ES-I3 (cell line): ENCODE results near the gene LRIG1.

Experiments
- H3K36me3 ChIP-seq: 2 replicates; pipeline ENCODE4 v1.6.1; 2013; ENCODE audit warnings: mild to moderate bottlenecking, low read length, control low read depth, moderate library complexity; ENCODE audit not compliant: insufficient read depth
- H3K4me1 ChIP-seq: 2 replicates; pipeline ENCODE4 v1.6.1; 2013; ENCODE audit warnings: mild to moderate bottlenecking, control low read depth, low read length; ENCODE audit not compliant: insufficient read depth
- H3K9ac ChIP-seq: 2 replicates; pipeline ENCODE4 v1.6.1; 2013; ENCODE audit warnings: low read depth, mild to moderate bottlenecking, low read length, moderate library complexity
- H3K9me3 ChIP-seq: 2 replicates; pipeline ENCODE4 v1.6.1; 2013; ENCODE audit warnings: mild to moderate bottlenecking, low read length, moderate library complexity; ENCODE audit not compliant: control insufficient read depth, insufficient read depth

Gene LRIG1

DNA sequence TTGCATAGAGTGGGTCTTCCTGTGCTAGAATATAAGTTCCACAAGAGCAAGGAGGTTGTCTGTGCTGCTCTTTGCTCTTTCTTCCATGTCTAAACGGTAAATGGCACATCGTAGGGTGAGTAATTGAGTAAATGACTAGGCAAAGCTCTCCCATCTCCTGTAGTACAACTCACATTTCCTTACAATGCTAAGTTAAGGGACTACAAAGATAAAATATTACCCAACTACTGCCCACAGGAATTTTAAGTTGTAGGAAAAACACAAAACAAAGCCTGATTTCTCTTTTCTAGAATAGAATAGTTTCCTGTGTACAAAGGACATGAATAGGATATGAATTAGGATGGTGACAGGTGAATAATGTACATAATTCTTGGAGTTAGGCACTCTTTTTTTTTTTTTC is 19.9 kb upstream of the LRIG1 start:
- H3K36me3 ChIP-seq: no peaks in the 10 kb centered on the region
- no peak overlapping the region for H3K9ac ChIP-seq
- no peaks in the 10 kb centered on the region for H3K4me1 ChIP-seq
- H3K9me3 ChIP-seq: no peaks in the 10 kb centered on the region

DNA sequence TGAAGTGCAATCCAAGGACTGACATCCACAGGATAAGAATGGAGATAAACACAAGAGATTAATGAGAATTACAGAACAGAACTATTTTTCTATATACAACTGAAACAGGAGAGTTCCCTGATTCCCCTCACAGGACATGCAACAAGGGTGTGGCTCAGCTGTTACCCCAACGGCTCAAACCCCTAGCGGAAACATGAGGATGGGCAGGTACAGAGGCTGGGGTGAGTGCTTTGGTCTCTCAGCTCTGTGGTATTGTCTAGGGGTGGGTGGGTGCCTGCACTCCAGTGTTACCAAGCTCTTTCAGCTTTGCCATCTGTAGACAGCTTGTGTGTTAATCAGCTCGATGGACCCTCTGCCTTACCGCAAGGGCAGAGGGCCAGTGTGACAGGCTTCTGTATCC is 17.8 kb upstream of the LRIG1 start:
- Histone ChIP-seq H3K9me3 (no peaks in the 10 kb centered on the region), H3K4me1 (no peaks in the 10 kb centered on the region), H3K9ac (no peak overlapping the region), H3K36me3 (no peaks in the 10 kb centered on the region)

DNA sequence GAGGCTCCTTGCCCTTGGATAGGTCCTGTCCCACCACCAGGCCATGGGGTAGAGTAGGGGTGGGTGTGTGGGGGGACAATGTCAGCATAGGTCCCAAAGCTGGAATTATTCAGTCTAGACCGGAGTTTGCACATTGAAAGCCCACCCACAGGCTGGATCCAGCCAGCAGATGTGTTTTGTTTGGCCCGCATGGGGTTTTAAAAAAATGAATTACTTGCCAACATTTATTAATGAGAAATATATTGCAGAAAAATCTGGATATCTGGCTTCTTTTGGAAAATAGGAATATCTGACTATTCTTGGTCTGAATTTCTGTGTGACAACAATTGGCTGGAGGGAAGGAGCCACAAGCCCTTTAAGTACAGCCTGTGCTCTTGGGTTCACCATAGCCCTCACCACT is 17.3 kb upstream of the LRIG1 start:
- no peak overlapping the region for H3K9ac ChIP-seq
- no peaks in the 10 kb centered on the region for H3K9me3 ChIP-seq
- H3K4me1 ChIP-seq: no peaks in the 10 kb centered on the region
- no peaks in the 10 kb centered on the region for H3K36me3 ChIP-seq

DNA sequence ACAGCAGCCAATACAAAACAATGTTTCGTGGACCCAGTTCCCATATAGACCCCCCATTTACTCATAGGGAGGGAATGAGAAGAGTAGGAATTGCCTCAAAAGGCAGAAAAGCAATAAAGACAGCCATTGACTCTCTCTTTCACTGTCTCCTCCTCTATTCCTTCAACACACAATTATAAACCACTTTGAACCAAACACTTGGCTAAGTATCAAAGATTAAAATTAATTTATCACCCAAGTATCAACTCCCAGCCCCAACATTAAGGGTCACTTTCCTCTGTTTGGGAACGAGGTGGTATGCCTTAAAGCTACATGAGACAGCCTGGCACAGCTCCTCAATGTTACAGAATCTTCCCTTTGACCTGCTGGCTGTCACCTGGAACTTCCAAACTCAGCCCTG is 16.4 kb upstream of the LRIG1 start:
- H3K36me3 ChIP-seq: no peaks in the 10 kb centered on the region
- H3K4me1 ChIP-seq: no peaks in the 10 kb centered on the region
- no peak overlapping the region for H3K9ac ChIP-seq
- H3K9me3 ChIP-seq: no peaks in the 10 kb centered on the region

DNA sequence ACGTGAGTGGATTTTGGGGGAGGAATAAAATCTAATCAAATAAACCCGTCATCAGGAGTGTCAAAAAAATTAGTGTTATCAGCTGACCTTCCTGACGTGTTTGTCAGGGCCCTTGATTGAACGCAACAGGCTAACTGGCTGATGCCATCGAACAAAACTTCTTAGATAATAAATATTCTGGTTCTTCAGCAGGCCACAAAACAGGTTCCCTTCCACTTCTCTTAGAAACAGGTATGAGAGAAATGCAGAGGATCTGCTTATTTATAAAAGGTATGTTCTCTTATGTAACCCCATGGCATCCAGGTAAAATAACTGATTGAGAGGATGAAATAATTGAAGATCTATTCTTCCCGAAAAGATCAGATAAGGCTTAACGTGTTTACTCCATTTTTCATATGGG is 7.6 kb upstream of the LRIG1 start:
- Histone ChIP-seq H3K9ac (no peak overlapping the region), H3K36me3 (no peaks in the 10 kb centered on the region), H3K9me3 (no peaks in the 10 kb centered on the region), H3K4me1 (peaks cover 6% of the 10 kb centered on the region; the same call in 1 of the 2 replicates)

DNA sequence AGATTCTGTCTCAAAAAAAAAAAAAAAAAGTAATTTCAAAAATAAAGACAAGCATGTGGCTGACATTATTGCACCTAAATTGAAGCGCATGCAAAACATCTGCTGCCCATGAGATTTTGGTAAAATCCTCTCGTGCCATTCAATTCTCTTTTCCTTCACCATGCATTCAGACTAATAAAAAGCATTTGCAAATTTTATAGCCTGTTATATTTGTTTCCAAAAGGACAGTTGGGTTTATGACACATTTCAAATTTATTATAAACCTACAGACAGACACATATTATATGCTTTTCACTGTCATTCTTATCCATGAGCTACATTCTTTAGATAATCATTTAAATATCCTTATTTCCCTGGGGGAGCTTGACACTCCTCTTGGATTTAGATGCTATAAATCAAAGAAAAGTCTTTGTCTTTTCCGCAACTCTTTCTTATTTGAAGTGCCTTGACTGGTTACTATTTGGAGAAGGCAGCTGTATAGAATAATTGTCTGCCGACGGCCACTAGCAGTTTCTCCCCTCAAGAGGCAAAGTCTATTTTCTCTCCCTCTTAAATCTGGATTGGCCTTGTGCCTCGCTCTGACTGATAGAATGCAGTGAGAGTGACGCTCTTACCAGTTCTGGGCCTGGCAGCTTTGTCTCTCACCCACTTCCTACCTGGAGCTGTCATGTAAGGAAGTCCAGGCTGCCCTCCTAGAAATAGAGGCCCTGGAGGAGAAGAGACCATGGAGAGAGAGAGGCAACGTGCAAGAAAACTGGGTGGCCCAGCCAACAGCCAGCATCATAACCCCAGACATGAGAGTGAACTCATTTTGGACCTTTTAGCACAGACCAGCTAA is 6.8 kb upstream of the LRIG1 start:
- Histone ChIP-seq H3K9ac (no peak overlapping the region), H3K4me1 (peaks cover 6% of the 10 kb centered on the region; the same call in 1 of the 2 replicates), H3K9me3 (no peaks in the 10 kb centered on the region), H3K36me3 (no peaks in the 10 kb centered on the region)

DNA sequence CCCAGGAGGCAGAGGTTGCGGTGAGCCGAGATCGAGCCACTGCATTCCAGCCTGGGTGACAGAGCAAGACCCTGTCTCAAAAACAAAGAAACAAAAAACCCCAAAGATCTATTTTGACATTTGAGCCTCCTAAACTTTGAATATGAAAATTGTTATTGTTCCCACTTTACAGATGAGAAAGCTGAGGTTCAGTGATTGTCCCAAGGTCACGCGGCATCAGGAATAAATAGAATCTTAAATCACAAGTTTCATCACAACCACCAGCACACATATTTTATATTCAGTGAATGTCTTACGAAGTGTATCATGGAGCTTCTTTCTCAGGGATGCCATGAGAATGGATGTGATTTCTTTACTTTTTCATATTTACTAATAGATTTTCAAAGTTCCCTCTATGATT is 5.3 kb upstream of the LRIG1 start:
- Histone ChIP-seq H3K4me1 (peaks cover 11% of the 10 kb centered on the region; the same call in 1 of the 2 replicates), H3K36me3 (no peaks in the 10 kb centered on the region), H3K9me3 (no peaks in the 10 kb centered on the region), H3K9ac (no peak overlapping the region)

DNA sequence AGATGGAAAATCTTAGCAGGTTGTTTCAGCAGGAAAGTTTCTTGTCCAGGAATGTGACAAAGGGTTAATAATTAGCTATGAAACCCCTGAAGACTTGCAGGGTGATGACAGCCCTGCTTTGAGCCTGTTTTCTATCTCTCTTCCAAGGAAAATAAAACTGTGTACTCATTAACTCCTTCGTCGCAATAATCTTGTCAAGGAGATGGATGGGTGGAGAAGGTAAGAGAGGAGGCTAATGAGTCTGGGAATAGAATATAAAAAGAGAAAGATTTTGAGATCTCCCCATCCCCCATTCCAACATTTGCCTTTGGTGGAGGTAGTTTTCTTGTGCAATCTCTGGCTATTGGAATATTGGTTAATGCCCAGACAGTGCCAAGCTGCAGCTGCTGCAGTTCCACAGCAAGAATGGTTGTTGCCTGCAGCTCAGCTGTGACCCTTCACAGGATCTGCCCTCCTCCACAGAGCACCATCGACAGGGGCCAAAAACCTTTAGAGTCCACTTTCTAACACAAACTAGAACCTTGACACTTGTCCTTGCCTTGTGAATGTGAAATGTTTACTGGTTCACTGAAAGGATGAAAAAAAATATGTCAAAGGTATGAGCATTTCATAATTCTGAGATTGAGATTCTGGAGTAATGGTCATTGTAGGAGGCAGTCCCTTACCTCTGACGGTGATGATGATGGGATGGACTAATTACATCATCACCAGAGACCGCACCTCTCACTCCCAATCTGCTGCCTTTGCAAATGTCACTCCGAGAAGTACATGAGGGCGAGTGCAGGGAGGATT is 4.2 kb upstream of the LRIG1 start:
- Histone ChIP-seq H3K36me3 (no peaks in the 10 kb centered on the region), H3K9ac (no peak overlapping the region), H3K4me1 (peaks cover 11% of the 10 kb centered on the region; the same call in 1 of the 2 replicates), H3K9me3 (no peaks in the 10 kb centered on the region)

DNA sequence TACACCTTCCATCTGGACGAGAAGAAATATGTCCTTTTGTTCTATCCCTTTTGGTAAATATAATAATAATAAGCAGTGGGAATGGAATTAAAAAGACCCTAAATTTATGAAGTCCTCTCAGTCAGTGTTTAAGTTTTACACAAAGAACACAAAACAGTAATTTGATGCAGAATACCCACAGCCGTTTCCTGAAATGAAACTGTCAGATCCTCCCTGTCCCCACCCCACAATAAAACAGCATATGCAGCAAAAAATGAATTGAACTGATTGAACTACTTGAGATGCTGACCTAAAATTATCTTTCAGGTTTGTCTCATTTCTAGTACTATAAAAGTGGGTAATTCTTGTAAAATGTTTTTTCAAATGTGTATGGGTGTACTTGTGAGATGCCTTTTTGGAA is 2.2 kb upstream of the LRIG1 start:
- no peak overlapping the region for H3K9ac ChIP-seq
- H3K36me3 ChIP-seq: no peaks in the 10 kb centered on the region
- H3K4me1 ChIP-seq: peaks cover 14% of the 10 kb centered on the region; the same call in 1 of the 2 replicates
- H3K9me3 ChIP-seq: no peaks in the 10 kb centered on the region

DNA sequence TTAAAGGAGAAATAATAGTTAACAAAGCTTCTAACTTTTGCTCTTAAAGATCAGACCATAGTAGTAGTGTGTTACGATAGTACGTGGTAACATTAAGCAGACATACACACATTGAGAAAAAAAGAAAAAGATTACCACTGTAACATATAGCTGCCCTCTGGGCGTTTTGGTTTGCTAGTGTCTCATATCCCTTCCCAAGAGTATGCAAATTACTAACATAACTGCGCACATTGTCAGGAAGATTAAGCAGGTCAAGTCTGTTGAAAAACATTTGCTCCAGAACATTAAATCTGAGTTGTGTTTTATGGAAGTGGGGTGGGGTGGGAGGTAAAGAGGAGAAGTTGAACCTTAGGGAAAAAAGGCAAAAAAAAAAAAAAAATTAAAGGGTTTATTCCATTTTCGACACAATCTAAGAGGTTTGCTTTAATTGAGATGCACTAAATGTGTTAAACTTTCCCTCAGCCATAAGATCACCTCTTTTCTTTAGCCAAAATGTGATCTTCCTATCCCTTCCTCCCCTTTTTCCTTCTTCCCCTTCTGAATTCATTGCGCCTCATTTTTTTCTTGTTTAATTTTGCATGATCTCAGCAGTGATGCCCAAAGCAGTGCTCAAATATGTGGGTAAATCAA is 1.5 kb upstream of the LRIG1 start:
- Histone ChIP-seq H3K4me1 (peaks cover 21% of the 10 kb centered on the region), H3K36me3 (no peaks in the 10 kb centered on the region), H3K9me3 (no peaks in the 10 kb centered on the region), H3K9ac (no peak overlapping the region)

DNA sequence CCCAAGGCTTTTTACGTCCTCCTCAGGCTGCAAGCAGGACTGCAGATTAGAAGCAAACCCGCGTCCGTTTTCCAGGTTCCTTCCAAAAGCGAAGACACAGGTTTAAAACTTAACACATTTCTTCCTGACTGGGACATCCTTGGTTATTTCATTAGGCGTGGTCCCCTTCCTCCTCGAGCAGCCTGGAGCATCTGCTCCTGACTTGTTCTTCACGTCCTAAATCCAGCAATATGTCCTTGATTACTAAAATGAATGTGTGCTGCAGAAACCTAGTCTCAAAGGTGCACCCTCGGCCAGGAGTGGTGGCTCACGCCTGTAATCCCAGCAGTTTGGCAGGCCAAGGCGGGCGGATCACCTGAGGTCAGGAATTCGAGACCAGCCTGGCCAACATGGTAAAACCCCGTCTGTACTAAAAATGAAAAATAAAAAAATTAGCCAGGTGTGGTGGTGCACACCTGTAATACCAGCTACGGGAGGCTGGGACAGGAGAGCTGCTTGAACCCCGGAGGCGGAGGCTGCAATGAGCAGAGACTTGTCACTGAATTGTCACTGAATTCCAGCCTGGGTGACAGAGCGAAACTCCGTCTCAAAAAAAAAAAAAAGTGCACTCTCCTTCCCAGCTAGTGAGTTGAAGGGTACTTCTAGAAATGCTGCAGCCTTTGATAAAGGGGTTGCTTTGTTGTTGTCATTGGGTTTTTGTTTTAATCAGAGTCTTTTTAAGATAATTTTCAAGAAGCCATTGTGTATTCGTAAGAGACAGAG is 842 bp upstream of the LRIG1 start:
- H3K4me1 ChIP-seq: peaks cover 28% of the 10 kb centered on the region
- no peaks in the 10 kb centered on the region for H3K9me3 ChIP-seq
- H3K36me3 ChIP-seq: no peaks in the 10 kb centered on the region
- H3K9ac ChIP-seq: peak overlapping the region; percentile 71

DNA sequence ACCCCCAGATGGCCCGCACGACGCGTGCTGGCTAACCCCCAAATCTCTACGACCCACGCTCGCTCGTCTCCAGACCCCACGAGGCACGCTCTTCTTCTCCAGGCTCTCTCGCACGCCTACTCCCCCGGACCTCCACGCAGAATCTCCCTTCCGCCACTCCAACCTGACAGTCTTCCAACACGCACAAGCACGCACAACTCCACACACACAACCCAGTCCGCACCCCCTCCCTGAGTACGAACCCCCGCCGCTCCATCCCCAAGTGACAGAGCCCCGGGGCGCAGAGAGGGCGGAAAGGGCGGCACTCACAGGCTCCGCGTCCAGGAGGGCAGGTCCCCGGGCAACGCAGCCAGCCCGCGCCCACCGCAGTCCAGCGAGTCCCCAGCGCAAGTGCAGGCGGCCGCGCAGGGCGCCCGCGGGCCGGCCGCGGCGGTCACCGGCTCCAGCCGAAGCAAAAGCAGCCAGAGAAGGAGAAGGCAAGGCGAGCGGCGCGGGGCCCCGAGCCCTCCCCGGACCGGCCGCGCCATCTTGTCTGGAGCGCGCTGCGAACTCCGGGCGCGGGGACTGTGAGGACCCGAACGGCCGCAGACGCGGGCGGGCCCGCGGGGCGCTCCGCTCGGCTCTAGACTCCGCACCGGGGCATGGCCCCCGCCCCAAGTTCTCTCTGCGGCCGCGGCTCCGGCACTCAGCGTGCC is 794 bp downstream of the LRIG1 start:
- Histone ChIP-seq H3K4me1 (peaks cover 41% of the 10 kb centered on the region), H3K9me3 (no peaks in the 10 kb centered on the region), H3K9ac (peak overlapping the region; percentile 91), H3K36me3 (no peaks in the 10 kb centered on the region)

DNA sequence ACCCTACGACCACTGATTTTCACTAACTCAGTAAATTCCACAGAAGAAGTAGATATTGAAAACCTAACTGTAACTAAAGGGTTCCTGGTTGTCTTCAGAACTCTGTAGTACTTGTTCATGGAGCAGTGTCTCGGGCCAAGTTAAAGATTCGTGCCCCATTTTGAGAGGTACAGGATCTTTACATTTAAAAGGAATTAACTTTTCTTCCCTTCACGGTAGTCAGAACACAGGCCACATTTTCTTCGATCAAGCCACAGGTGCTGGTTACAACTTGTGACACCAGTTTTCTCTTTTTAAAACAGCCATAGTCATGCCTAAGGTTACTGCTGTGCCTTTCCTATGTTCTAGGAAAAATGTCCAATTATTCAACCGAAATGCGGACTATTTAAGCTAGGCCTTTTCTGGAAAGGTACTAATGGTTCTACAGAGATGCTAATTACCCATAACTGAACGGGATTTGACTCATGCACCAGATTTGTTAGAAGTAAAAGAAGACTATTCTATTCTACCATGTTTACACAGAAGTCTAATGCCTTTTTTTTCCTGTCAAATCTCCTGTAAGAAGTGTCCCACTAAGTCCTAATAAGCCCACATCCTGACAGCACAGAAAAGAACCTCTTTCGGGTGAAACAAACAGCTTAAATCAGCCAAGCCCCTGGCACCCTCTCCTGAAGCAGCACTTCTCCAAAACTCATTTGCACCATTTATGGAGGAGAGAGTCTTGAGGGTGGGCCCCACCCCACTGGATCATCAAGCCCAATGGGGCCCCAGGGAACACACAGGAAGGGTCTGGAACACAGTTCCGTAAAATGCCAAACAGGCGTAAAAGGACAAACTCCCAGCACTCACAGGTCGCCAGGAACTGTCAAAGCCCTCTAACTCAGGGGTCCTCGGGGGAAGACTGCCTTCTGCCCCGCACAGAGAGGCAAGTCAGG is 1.9 kb downstream of the LRIG1 start:
- Histone ChIP-seq H3K36me3 (no peaks in the 10 kb centered on the region), H3K9me3 (no peaks in the 10 kb centered on the region), H3K4me1 (peaks cover 49% of the 10 kb centered on the region), H3K9ac (peak overlapping the region; percentile 91)
